HG03439 (cell line): ENCODE data around the gene MS4A15.
A peak's percentile ranks its signal among the peaks of the same experiment; 100 is the strongest.
"Not testable (repeated sequence)": the region's sequence is repeated elsewhere in the genome, so short reads cannot be mapped to it uniquely, and the experiment has no call there.

ENCODE experiments used
- ATAC-seq: cut with Tn5 transposase; IDR thresholded peaks from one replicate; pipeline ENCODE4 v1.9.1; 2021; ENCODE audit warnings: mild to moderate bottlenecking, moderate library complexity; ENCODE audit not compliant: unreplicated experiment

Gene MS4A15

GRCh38 chr11:60753309-60753708 is 3.4 kb upstream of the MS4A15 start:
- no peak for ATAC-seq

- ATAC-seq, result no peak
Observed at GRCh38 chr11:60754887-60755286, 1.8 kb upstream of the MS4A15 start.

- ATAC-seq, result no peak
Observed at GRCh38 chr11:60757231-60757800, 649 bp downstream of the MS4A15 start.

GRCh38 chr11:60758671-60759070 is 2.0 kb downstream of the MS4A15 start:
- not testable (repeated sequence) for ATAC-seq

- not testable (repeated sequence) for ATAC-seq
Observed at GRCh38 chr11:60759438-60760225, 3.0 kb downstream of the MS4A15 start.

GRCh38 chr11:60761436-60762190 is 4.9 kb downstream of the MS4A15 start:
- no peak for ATAC-seq

GRCh38 chr11:60762851-60763691 is 6.4 kb downstream of the MS4A15 start:
- ATAC-seq, result peak; percentile 63

- ATAC-seq, result peak; percentile 35
Observed at GRCh38 chr11:60763692-60764369, 7.2 kb downstream of the MS4A15 start.

GRCh38 chr11:60764879-60765278 is 8.2 kb downstream of the MS4A15 start:
- peak; percentile 55 for ATAC-seq

GRCh38 chr11:60765355-60765754 is 8.7 kb downstream of the MS4A15 start:
- ATAC-seq, result peak; percentile 15

- no peak for ATAC-seq
Observed at GRCh38 chr11:60766547-60766946, 9.9 kb downstream of the MS4A15 start.

- no peak for ATAC-seq
Observed at GRCh38 chr11:60767388-60767811, 10.7 kb downstream of the MS4A15 start.

- ATAC-seq, result no peak
Observed at GRCh38 chr11:60768202-60768601, 11.5 kb downstream of the MS4A15 start.

GRCh38 chr11:60769273-60769672 is 12.6 kb downstream of the MS4A15 start:
- ATAC-seq, result no peak

GRCh38 chr11:60769811-60770210 is 13.1 kb downstream of the MS4A15 start:
- no peak for ATAC-seq

- no peak for ATAC-seq
Observed at GRCh38 chr11:60771146-60771545, 14.5 kb downstream of the MS4A15 start.

GRCh38 chr11:60771879-60772525 is 15.3 kb downstream of the MS4A15 start:
- no peak for ATAC-seq

GRCh38 chr11:60772666-60773065 is 16.0 kb downstream of the MS4A15 start:
- no peak for ATAC-seq

GRCh38 chr11:60774726-60775125 is 18.1 kb downstream of the MS4A15 start:
- no peak for ATAC-seq
